Measurements from ENCODE around the gene FZR1.
A peak's percentile ranks its signal among the peaks of the same experiment; 100 is the strongest.

FZR1 gene

GRCh38 chr19:3531716-3532115, 25.6 kb downstream of the FZR1 start:
- no peak for DNase-seq (ENCODE audit: low spot score)

- DNase-seq (ENCODE audit: low spot score) = no peak
Measured at GRCh38 chr19:3532154-3532786, 26.2 kb downstream of the FZR1 start.

GRCh38 chr19:3533033-3533432, 26.9 kb downstream of the FZR1 start:
- DNase-seq (ENCODE audit: low spot score) = no peak

GRCh38 chr19:3533563-3534216, 27.6 kb downstream of the FZR1 start:
- no peak for DNase-seq (ENCODE audit: low spot score)

- no peak for DNase-seq (ENCODE audit: low spot score)
Measured at GRCh38 chr19:3534375-3535234, 28.5 kb downstream of the FZR1 start.

- no peak for DNase-seq (ENCODE audit: low spot score)
Measured at GRCh38 chr19:3535235-3535535, 29.1 kb downstream of the FZR1 start.

GRCh38 chr19:3535563-3535965, 29.5 kb downstream of the FZR1 start:
- no peak for DNase-seq (ENCODE audit: low spot score)

GRCh38 chr19:3535981-3536380, 29.9 kb downstream of the FZR1 start:
- DNase-seq (ENCODE audit: low spot score) = no peak

DNA sequence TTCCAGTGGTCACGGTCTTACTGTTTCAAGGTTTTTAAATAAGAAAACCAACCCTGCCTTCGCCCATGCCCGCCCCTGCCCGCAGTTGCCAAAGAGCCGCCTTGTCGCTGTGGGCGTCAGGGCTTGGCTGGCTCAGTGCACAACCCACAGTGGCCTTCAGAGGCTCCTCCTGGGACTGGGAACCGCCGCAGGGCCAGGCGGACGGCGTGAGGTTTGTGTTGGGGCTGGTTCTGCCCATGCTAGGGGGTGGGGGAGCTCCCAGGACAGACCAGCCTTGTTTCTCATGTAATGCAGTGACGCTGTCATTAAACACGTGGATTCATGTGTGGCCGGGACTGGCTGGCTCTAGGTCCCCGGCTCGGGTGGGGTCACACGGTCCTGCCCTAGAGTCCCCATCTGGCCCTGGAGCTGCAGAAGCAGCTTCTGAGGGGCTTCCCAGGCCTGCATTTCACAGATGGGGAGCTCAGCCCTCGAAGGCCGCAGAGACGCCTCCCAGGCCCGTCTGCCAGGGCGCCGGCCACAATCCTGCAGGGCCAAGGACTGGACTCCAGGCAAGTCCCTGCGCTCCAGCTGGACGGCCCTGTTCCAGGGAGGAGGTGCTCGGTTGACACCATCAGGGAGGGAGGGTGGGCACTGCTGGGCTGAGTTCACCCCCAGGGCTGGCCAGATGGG, 30.5 kb downstream of the FZR1 start:
- DNase-seq (ENCODE audit: low spot score) = peak; percentile 62

DNA sequence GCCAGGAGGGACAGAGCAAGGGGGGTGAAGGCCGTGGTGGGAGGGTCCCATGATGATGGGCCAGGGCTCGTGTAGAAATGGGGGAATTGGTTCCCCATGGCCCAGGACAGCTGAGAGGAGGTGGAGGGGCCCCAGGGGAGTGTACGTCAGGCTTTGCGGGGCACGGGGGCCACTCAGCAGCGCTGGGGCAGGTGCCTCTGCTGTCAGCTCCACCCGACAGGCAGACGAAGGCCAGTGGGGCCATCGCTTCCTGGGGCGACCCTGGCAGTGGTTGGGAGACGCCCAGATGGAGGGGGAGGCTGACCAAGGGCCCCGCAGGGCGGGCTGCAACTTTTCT, 31.0 kb downstream of the FZR1 start:
- DNase-seq (ENCODE audit: low spot score) = no peak

DNA sequence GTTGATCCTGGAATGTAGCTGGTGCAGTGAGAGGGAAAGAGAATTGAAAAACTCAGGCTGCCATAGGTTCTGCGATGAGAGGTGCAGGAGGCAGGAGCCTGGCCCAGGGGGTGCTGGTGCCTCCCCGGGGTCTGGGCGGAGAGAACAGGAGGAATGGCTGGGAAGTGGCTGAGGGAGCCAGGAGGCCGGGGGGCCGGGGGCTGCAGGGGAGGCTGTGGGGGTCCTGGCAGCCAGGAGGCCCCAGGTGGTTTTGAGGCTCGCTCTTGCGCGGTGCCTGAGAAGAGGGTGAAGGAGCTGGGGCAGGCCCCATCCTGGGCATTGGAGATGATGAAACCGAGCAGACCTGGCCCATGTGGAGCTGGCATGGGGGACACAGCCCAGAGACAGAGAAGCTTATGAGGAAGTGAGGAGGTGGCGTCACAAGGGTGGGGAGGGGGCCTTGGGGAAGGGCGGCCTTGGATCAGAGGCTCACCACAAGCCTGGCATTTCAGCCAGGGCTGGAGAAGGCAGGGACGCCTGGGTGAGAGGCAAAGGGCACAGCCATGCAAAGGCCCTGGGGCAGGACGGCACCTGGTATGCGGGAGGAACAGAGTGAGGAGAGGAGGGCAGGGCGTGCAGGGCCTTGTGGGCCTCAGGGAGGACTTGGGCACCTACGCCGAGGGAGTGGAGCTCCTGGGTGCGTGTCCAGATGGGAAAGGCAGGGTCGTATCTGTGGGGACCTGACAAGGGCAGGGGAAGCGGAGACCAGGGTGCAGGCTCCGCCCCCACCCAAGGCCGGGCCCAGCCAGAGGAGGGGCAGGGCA, 31.5 kb downstream of the FZR1 start:
- DNase-seq (ENCODE audit: low spot score) = no peak

- DNase-seq (ENCODE audit: low spot score) = no peak
Measured at GRCh38 chr19:3538258-3538929, 32.3 kb downstream of the FZR1 start.

- no peak for DNase-seq (ENCODE audit: low spot score)
Measured at GRCh38 chr19:3538965-3539755, 33.0 kb downstream of the FZR1 start, which contains the start of gene TEKTIP1. TEKTIP1 (plus strand) TSS chr19:3539174; CDS start chr19:3539178, 4 bp downstream.

DNA sequence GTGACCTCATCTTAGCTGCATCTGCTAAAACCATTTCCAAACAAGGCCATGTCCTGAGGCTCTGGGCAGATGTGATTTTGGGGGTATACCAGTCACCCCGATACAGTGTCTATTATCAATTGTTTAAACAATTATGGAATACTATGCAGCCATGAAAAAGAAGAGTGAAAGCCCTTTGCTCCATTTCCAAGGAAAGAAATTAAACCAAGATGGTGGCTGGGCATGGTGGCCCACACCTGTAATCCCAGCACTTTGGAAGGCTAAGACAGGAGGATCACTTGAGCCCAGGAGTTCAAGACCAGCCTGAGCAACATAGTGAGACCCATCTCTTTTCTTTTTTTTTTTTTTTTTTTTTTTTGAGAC, 33.6 kb downstream of the FZR1 start:
- no peak for DNase-seq (ENCODE audit: low spot score)

GRCh38 chr19:3543150-3544057, 37.3 kb downstream of the FZR1 start:
- no peak for DNase-seq (ENCODE audit: low spot score)

DNA sequence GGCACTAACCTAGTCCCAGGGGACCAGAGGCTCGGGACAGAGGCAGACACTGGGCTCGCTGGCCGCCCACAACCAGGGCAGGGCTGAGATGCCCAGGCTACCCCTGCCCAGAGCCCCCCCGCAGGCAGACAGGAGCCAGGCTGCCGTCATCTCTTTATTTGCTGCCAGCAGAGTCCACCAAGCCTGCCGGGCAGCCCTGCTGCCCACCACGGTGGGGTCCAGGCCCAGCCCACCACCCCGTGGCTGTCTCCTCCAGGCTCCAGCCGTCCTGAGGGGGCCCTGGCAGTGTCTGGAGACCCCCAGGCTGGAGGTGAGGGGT, 37.9 kb downstream of the FZR1 start:
- DNase-seq (ENCODE audit: low spot score) = no peak

DNA sequence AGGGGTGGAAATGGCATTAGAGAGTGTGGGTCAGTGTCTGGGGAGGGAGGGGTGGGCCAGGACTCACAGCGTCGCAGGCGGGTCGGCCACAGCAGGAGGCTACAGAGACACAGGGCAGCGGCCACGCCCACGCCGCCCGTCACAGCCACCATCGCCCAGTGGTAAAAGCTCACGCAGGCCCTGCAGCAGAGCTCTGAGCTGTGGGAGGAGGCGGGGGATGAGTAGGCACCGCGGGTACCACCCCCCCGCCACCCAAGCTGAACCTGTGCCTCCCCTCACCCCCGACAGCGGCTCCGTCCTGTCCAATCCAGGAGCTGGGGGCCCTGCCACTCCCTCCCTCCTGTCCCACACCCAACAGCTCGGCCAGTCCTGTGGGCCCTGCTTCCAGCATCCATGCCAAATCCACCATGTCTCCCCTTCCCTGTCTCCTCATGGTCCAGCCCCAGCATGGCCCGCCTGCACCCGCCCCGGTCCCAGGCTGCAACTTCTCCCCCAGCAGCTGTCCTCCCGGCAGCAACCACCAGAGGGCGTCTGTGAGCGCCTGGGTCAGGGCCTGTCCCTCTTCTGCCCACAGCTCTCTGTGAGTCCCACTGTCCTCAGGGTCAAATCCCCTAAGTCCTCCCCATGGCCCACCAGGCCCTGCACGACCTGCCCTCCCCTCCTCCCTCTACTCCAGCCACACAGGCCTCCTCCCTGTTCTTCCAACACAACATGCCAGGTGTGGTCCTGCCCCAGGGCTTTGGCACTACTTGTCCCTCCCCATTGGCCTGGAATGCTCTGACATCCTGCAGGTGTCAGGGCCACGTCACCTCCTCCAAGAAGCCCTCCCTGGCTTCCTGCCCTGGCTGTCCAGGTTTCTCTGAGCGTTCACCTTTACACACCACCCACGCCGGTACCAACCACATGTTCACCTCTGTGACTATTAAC, 38.9 kb downstream of the FZR1 start:
- peak; percentile 84 for DNase-seq (ENCODE audit: low spot score)

DNA sequence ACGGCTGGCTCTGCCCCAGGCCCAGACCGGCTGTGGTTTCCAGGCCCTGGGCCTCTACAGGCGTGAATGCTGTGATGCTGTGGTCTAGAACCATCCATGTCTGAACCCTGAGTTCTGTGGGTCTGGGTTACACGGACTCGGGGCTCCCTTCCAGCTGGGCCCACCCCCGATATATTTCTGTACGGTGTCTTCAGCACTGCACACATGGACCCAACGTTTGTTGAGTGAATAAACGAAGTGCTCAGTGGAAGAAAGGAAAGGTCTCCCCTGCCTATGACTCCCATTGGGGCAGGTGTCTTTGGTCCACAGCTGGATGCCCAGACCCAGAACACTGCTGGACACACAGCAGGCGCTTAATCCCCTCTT, 39.5 kb downstream of the FZR1 start:
- no peak for DNase-seq (ENCODE audit: low spot score)

GRCh38 chr19:3546119-3546518, 40.0 kb downstream of the FZR1 start:
- DNase-seq (ENCODE audit: low spot score) = no peak

Measured in AG08395 (cell line).